ENCODE results near the gene LRRC61. TPM values are rescaled to one million over a fixed set of nuclear protein-coding genes. Genes with fewer than 3 reads are reported as not detected.
A peak's percentile ranks its signal among the peaks of the same experiment; 100 is the strongest.

Gene LRRC61
- total RNA-seq, 1 experiment from 2014 or later: not detected

DNA sequence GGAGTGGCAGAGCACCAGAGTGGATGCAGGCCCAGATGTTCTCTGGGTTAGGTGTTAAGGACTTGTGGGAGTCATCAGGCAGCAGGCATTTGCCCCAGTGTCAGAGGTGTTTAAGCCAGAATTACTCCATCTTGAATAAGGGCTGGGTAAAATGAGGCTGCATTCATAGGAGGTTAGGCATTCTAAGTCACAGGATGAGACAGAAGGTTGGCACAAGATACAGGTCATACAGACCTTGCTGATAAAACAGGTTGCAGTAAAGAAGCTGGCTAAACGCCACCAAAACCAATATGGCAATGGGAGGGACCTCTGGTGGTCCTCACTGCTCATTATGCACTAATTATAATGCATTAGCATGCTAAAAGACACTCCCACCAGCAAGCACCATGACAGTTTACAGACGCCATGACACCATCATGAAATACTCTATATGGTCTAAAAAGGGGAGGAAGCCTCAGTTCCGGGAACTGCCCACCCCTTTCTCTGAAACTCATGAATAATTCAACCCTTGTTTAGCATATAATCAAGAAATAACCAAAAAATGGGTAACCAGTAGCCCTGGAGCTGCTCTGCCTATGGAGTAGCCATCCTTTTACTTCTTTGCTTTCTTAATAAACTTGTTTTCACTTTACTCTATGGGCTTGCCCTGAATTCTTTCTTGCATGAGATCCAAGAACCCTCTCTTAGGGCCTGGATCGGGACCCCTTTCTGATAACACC is 882 bp upstream of the LRRC61 start:
- H3K36me3 ChIP-seq: no peaks in the 10 kb centered on the region
- H3K27me3 ChIP-seq: no peaks in the 10 kb centered on the region
- no peak for DNase-seq
- no peak overlapping the region for H3K4me3 ChIP-seq
- no peaks in the 10 kb centered on the region for H3K9me3 ChIP-seq

- no peak for DNase-seq
- H3K9me3 ChIP-seq: no peaks in the 10 kb centered on the region
- no peak overlapping the region for H3K4me3 ChIP-seq
- no peaks in the 10 kb centered on the region for H3K36me3 ChIP-seq
- no peaks in the 10 kb centered on the region for H3K27me3 ChIP-seq
Measured at GRCh38 chr7:150323682-150324372, 672 bp downstream of the LRRC61 start.

DNA sequence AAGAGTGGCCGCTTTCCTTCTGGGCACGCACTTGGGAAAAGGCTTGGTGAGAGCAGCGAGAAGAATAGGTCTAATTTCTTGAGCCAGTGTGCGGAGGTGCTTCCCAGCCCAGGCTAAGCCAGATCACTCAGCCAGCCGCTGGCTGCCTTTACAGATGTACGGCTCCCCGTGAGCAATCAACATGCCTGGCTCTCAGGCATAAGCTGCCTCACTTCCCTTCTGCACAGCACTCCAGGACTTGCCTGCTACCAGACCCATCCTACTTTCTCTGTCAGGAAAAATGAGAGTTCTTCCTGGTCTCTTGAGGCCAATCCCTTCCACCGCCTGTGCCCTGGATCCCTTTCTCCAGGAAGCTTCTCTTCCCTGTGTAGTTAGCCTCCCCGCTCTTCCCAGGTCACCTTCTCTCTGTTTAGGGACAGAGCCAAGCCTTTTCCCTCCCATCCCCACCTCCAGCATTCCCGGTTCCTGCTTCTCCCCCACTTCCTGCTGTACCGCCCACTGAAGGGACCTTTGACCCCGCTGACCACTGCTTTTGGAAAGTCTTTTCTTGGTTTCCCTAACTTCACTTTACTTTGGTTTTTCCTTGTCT is 1.3 kb downstream of the LRRC61 start:
- H3K9me3 ChIP-seq: no peaks in the 10 kb centered on the region
- no peak for DNase-seq
- no peak overlapping the region for H3K4me3 ChIP-seq
- no peaks in the 10 kb centered on the region for H3K36me3 ChIP-seq
- no peaks in the 10 kb centered on the region for H3K27me3 ChIP-seq

GRCh38 chr7:150325110-150325611 is 2.0 kb downstream of the LRRC61 start:
- Histone ChIP-seq H3K4me3 (no peak overlapping the region), H3K36me3 (no peaks in the 10 kb centered on the region), H3K27me3 (no peaks in the 10 kb centered on the region), H3K9me3 (no peaks in the 10 kb centered on the region)
- DNase-seq: no peak

- Histone ChIP-seq H3K36me3 (no peaks in the 10 kb centered on the region), H3K4me3 (no peak overlapping the region), H3K9me3 (no peaks in the 10 kb centered on the region), H3K27me3 (no peaks in the 10 kb centered on the region)
- DNase-seq: no peak
Measured at GRCh38 chr7:150325901-150326300, 2.7 kb downstream of the LRRC61 start.

- Histone ChIP-seq H3K36me3 (no peaks in the 10 kb centered on the region), H3K4me3 (no peak overlapping the region), H3K27me3 (no peaks in the 10 kb centered on the region), H3K9me3 (no peaks in the 10 kb centered on the region)
- no peak for DNase-seq
Measured at GRCh38 chr7:150326657-150327268, 3.6 kb downstream of the LRRC61 start.

DNA sequence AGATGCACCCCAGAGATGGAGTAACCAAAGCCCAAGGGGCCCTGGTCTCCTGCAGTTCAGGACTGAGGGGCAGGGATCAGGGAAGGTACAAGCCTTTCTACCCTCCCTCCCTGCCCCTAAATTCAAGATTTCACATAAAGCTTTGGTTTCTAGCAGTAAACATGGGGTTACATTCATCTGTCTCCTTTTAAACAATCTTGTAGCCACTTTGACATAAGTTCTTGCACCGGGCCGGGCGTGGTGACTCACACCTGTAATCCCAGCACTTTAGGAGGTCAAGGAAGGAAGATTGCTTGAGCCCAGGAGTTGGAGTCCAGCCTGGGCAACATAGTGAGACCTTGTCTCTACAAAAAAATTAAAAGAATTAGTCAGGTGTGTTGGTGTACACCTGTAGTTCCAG is 4.2 kb downstream of the LRRC61 start:
- Histone ChIP-seq H3K27me3 (no peaks in the 10 kb centered on the region), H3K9me3 (no peaks in the 10 kb centered on the region), H3K4me3 (no peak overlapping the region)

GRCh38 chr7:150329331-150330120 is 6.4 kb downstream of the LRRC61 start:
- no peaks in the 10 kb centered on the region for H3K36me3 ChIP-seq
- no peak overlapping the region for H3K4me3 ChIP-seq
- peak; percentile 60 for DNase-seq
- H3K27me3 ChIP-seq: no peaks in the 10 kb centered on the region
- H3K9me3 ChIP-seq: no peaks in the 10 kb centered on the region

More for the DNA sequence above, 4.2 kb downstream of the LRRC61 start:
- no peak for DNase-seq
- H3K36me3 ChIP-seq: no peaks in the 10 kb centered on the region

- Histone ChIP-seq H3K27me3 (no peaks in the 10 kb centered on the region), H3K4me3 (no peak overlapping the region), H3K36me3 (no peaks in the 10 kb centered on the region), H3K9me3 (no peaks in the 10 kb centered on the region)
- no peak for DNase-seq
Measured at GRCh38 chr7:150330211-150330885, 7.2 kb downstream of the LRRC61 start.

- Histone ChIP-seq H3K9me3 (no peaks in the 10 kb centered on the region), H3K4me3 (no peak overlapping the region), H3K36me3 (no peaks in the 10 kb centered on the region), H3K27me3 (no peaks in the 10 kb centered on the region)
- no peak for DNase-seq
Measured at GRCh38 chr7:150332852-150333635, 9.9 kb downstream of the LRRC61 start.

DNA sequence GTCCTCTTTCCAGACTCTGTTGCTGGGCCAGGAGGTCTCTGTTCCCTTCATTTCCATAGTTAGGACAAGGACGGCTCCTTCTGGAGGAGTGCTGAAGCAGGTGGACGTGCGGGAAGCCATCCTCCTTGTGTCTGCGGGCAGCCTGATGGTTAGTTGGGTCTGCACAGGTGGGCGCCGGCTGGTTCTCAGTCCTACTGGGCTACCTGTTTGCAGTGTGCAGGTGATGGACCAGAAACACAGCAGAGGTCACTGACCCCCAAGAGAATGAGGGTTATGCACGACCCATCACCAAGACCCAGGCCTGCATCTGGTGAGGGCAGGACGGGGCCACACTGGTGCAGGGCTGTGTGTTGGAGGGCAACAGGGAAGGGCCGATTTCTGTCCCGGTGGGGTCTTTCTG is 10.5 kb downstream of the LRRC61 start:
- Histone ChIP-seq H3K27me3 (no peaks in the 10 kb centered on the region), H3K36me3 (no peaks in the 10 kb centered on the region), H3K4me3 (no peak overlapping the region), H3K9me3 (no peaks in the 10 kb centered on the region)
- no peak for DNase-seq

GRCh38 chr7:150334108-150334507 is 11.0 kb downstream of the LRRC61 start:
- DNase-seq: no peak

GRCh38 chr7:150335108-150335773 is 12.1 kb downstream of the LRRC61 start:
- Histone ChIP-seq H3K4me3 (no peak overlapping the region), H3K36me3 (no peaks in the 10 kb centered on the region)
- peak; percentile 37 for DNase-seq

More at GRCh38 chr7:150334108-150334507, 11.0 kb downstream of the LRRC61 start:
- H3K9me3 ChIP-seq: no peaks in the 10 kb centered on the region
- no peaks in the 10 kb centered on the region for H3K36me3 ChIP-seq
- H3K27me3 ChIP-seq: no peaks in the 10 kb centered on the region
- no peak overlapping the region for H3K4me3 ChIP-seq

DNA sequence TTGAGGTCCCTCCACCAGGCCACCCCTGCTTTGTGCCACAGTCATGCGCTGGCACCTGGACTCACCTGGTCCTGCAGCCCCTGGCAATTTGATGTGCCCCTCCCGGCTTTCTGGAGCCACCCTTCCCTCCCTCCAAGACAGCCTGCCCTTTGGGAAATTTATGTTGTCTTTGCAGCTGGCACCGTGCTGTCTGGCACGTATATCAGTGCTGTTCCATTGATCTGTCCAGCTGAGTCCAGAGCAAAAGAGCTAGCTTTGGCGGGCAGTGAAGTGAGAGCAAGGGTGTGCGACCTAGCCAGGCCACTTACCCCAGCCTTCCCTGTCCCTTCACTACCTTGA is 12.6 kb downstream of the LRRC61 start:
- DNase-seq: no peak
- Histone ChIP-seq H3K4me3 (no peak overlapping the region), H3K9me3 (no peaks in the 10 kb centered on the region), H3K27me3 (no peaks in the 10 kb centered on the region), H3K36me3 (no peaks in the 10 kb centered on the region)

More at GRCh38 chr7:150335108-150335773, 12.1 kb downstream of the LRRC61 start:
- H3K9me3 ChIP-seq: no peaks in the 10 kb centered on the region
- H3K27me3 ChIP-seq: no peaks in the 10 kb centered on the region

DNA sequence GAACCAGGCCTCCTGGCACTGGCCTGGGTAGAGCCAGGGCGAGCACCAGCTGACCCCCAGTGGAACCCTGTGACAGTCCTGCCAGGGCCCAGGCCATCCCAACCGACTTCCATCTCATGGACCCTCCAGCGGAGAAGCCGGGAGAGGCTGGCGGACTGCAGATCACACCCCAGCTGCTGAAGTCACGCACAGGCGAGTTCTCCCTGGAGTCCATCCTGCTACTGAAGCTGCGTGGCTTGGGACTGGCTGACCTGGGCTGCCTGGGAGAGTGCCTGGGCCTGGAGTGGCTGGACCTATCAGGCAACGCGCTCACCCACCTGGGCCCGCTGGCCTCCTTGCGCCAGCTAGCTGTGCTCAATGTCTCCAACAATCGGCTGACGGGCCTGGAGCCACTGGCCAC is 13.6 kb downstream of the LRRC61 start:
- no peaks in the 10 kb centered on the region for H3K36me3 ChIP-seq
- H3K27me3 ChIP-seq: no peaks in the 10 kb centered on the region
- no peak for DNase-seq
- no peak overlapping the region for H3K4me3 ChIP-seq
- no peaks in the 10 kb centered on the region for H3K9me3 ChIP-seq

Measured in MG63 (cell line).